Upper lobe of left lung (tissue), 6 donors: ENCODE results near the gene L1TD1. TPM values are rescaled to one million over a fixed set of nuclear protein-coding genes. Genes with fewer than 3 reads are reported as not detected.
"Not testable (repeated sequence)": the region's sequence is repeated elsewhere in the genome, so short reads cannot be mapped to it uniquely, and the experiment has no call there.

Source experiments
- ATAC-seq, 2 donors: fragments of 200-7000 bp; cut with Tn5 transposase; one replicate each; pipeline ENCODE4 v1.9.1; 2022; ENCODE audit warnings: mild to moderate bottlenecking in 2 of 2, moderate library complexity in 2 of 2; ENCODE audit not compliant: low FRiP score in 2 of 2
- DNase-seq, 2 donors: peaks; one replicate each; pipeline ENCODE4 v3.0.0-alpha.2; 2019 to 2020
- H3K27ac ChIP-seq, 4 donors: fragments of 200-600 bp; sonication (generic); one replicate each; pipeline ENCODE4 v1.5.1; 2016 to 2019
- H3K27me3 ChIP-seq, 4 donors: fragments of 200-600 bp; sonication (generic); one replicate each; pipeline ENCODE4 v1.5.1; 2017 to 2019
- H3K36me3 ChIP-seq, 4 donors: fragments of 200-600 bp; sonication (generic); one replicate each; pipeline ENCODE4 v1.5.1; 2016 to 2019
- H3K4me1 ChIP-seq, 4 donors: fragments of 200-600 bp; sonication (generic); one replicate each; pipeline ENCODE4 v1.5.1; 2018 to 2019
- H3K4me3 ChIP-seq, 4 donors: fragments of 200-600 bp; sonication (generic); one replicate each; pipeline ENCODE4 v1.5.1; 2017 to 2019; ENCODE audit warnings: mild to moderate bottlenecking in 2 of 4, moderate library complexity in 1 of 4
- H3K9me3 ChIP-seq, 4 donors: fragments of 200-600 bp; sonication (generic); one replicate each; pipeline ENCODE4 v1.5.1; 2018 to 2019
- EP300 ChIP-seq, 4 donors: sonication (generic); formaldehyde crosslinking; IDR thresholded peaks; one replicate each; pipeline ENCODE4 v1.5.1; 2017; ENCODE audit warnings: antibody characterized with exemption in 4 of 4, control low read depth in 2 of 4
- POLR2A ChIP-seq, 4 donors: fragments of 450-650 bp; IDR thresholded peaks; one replicate each; pipeline ENCODE4 v1.5.1; 2016 to 2017; ENCODE audit warnings: antibody characterized with exemption in 4 of 4, mild to moderate bottlenecking in 2 of 4
- POLR2AphosphoS5 ChIP-seq, 2 donors: sonication (generic); formaldehyde crosslinking; IDR thresholded peaks; one replicate each; pipeline ENCODE4 v1.5.1; 2017; ENCODE audit warnings: antibody characterized with exemption in 2 of 2
- WGBS, 2 donors: methylation state at CpG; one replicate each; pipeline ENCODE4 v1.1.5; 2017 to 2018; 5-methylcytosine and 5-hydroxymethylcytosine counted together
- total RNA-seq, 6 donors: library from RNA; depleted of rRNA in 4 of 6; stranded (reverse); fragments of >200 nt in 4 of 6; gene quantifications; one replicate each; pipeline versions ENCODE4 v1.1.0 to v1.2.1, GENCODE V29; 2016 to 2021
- TF ChIP-seq, protein P1 (sequence below), 6 experiments: fragments of 450-650 bp in 4 of 6; fragments of 200-600 bp in 2 of 6; sonication (generic) in 2 of 6; IDR thresholded peaks; one replicate each; pipeline ENCODE4 v1.5.1; 2016 to 2019; ENCODE audit warnings: antibody characterized with exemption in 6 of 6
- donor health status: DM: no; HTN: no; CAD: no; lungs with moderate emphysema.
- donor health status: DM: no; HTN: yes; CAD: no; lungs with severe emphysema.

L1TD1 gene, protein sequence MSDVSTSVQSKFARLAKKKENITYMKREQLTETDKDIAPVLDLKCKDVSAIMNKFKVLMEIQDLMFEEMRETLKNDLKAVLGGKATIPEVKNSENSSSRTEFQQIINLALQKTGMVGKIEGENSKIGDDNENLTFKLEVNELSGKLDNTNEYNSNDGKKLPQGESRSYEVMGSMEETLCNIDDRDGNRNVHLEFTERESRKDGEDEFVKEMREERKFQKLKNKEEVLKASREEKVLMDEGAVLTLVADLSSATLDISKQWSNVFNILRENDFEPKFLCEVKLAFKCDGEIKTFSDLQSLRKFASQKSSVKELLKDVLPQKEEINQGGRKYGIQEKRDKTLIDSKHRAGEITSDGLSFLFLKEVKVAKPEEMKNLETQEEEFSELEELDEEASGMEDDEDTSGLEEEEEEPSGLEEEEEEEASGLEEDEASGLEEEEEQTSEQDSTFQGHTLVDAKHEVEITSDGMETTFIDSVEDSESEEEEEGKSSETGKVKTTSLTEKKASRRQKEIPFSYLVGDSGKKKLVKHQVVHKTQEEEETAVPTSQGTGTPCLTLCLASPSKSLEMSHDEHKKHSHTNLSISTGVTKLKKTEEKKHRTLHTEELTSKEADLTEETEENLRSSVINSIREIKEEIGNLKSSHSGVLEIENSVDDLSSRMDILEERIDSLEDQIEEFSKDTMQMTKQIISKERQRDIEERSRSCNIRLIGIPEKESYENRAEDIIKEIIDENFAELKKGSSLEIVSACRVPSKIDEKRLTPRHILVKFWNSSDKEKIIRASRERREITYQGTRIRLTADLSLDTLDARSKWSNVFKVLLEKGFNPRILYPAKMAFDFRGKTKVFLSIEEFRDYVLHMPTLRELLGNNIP
- under 1 TPM; under 0.01 to 0.71 (median 0.47) TPM for total RNA-seq

DNA sequence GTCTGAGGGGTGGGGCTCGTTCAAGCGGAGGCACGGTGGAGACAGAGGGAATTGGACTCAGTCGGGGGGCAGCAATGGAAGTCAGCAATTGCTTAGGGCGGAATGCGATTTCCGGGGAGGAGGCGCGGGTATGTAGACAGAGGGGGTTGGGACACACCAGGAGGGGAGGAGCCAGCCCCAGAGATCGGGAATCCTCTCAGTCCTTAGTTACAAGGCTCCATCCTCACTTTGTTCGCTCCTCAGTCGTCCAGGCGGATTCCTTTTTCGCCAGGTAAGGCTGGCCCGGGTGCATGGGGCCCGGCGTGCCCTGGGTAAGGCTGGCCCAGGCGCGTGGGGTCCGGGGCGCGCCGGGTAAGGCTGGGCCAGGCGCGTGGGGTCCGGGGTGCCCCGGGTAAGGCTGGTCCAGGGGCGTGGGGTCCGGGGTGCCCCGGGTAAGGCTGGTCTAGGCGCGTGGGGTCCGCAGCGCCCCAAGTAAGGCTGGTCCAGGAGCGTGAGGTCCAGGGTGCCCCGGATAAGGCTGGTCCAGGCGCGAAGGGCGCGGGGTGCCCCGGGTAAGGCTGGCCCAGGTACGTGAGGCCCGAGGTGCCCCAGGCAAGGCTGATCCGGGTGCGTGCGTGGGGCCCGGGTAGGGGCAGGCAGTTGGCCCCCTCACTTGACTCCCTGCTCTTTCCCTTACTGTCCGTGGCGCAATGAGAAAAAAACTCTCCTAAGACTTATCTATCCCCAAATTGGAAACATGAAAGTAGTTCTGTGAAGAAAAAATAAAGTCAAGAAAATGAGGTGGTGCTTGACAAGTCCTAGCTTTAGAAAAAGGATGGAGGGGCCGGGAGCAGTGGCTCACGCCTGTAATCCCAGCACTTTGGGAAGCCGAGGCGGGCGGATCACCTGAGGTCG is at the start of gene L1TD1:
TSS of gene L1TD1 (plus strand) at position 199 of the 894 bp plus-strand sequence. CDS start 11,780 bp downstream, outside the sequence.
- Histone ChIP-seq H3K27me3 (peaks cover 0 to 11% (median 3%) of the 10 kb centered on the region in 4 donors), H3K27ac (peak within 1 kb of the TSS in 1 of 4 donors; percentile 10), H3K4me3 (peak within 1 kb of the TSS; percentile 4 to 44 (median 32)), H3K4me1 (peaks cover 0 to 8% (median 1%) of the 10 kb centered on the region in 4 donors), H3K36me3 (no peaks in the 10 kb centered on the region), H3K9me3 (no peaks in the 10 kb centered on the region)
- WGBS, 2 donors: 16 to 17% methylated on average over 29 to 44 of the region's 55 CpGs
- TF ChIP-seq, protein P1, sequence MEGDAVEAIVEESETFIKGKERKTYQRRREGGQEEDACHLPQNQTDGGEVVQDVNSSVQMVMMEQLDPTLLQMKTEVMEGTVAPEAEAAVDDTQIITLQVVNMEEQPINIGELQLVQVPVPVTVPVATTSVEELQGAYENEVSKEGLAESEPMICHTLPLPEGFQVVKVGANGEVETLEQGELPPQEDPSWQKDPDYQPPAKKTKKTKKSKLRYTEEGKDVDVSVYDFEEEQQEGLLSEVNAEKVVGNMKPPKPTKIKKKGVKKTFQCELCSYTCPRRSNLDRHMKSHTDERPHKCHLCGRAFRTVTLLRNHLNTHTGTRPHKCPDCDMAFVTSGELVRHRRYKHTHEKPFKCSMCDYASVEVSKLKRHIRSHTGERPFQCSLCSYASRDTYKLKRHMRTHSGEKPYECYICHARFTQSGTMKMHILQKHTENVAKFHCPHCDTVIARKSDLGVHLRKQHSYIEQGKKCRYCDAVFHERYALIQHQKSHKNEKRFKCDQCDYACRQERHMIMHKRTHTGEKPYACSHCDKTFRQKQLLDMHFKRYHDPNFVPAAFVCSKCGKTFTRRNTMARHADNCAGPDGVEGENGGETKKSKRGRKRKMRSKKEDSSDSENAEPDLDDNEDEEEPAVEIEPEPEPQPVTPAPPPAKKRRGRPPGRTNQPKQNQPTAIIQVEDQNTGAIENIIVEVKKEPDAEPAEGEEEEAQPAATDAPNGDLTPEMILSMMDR (IDR thresholded peaks at IDR 0.05): no peak
- no peak for TF ChIP-seq EP300 (IDR thresholded peaks at IDR 0.05)
- DNase-seq (peak in 1 of 2 donors; percentile 83), ATAC-seq (peak; percentile 47 to 52)

DNA sequence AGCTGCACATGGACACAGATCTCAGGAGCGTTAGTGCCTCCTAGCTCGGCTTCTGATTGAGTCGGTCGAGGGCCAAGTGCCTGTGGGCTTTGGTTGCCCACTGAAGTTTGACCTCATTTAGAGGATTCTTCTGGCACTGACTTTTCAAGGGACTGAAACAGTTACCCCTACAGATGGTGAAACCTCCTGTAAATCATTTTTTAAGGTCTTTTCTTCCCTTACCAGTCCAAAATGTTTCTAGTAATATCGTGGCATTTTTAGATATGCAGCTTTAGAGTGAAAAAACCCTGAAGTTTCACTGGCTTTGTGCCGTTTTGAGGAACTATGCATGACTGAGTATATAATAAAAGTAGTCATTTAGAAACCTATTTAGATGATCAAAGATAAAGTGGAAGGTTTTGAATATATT is 34.7 kb upstream of the L1TD1 start:
- 85 to 89% methylated on average over 6 of the region's 6 CpGs for WGBS, 2 donors
- no peaks in the 10 kb centered on the region for H3K9me3 ChIP-seq
- H3K36me3 ChIP-seq: peaks cover 0 to 3% (median 0%) of the 10 kb centered on the region in 4 donors
- no peak overlapping the region for H3K27ac ChIP-seq
- TF ChIP-seq, protein P1 (IDR thresholded peaks at IDR 0.05): no peak
- TF ChIP-seq POLR2AphosphoS5 (IDR thresholded peaks at IDR 0.05) (no peak), POLR2A (IDR thresholded peaks at IDR 0.05) (no peak), EP300 (IDR thresholded peaks at IDR 0.05) (no peak)
- no peaks in the 10 kb centered on the region for H3K4me1 ChIP-seq
- DNase-seq (no peak), ATAC-seq (no peak)
- no peak overlapping the region for H3K4me3 ChIP-seq
- no peaks in the 10 kb centered on the region for H3K27me3 ChIP-seq

DNA sequence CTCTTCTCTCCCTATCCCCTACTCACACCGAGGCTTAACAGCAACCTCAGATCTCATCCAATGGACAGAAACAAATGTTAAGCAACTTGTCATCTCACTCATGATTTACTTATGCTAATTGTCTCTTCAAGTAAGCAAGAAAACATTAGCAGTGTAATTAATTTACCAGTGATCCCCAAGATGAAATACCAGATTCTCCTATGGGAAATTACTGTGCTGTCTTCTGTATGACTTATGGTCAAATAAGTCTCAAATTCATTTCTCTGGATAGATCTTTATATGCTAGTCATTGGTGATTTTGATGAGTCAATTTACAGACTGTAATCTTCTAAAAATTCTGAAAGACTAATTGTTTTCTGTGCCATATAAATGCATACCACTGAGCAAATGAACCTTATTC is 32.9 kb upstream of the L1TD1 start:
- H3K4me3 ChIP-seq: no peak overlapping the region
- no peaks in the 10 kb centered on the region for H3K9me3 ChIP-seq
- no peaks in the 10 kb centered on the region for H3K4me1 ChIP-seq
- no peak overlapping the region for H3K27ac ChIP-seq
- WGBS, 2 donors: 90 to 100% methylated on average over 1 of the region's 1 CpG
- H3K27me3 ChIP-seq: no peaks in the 10 kb centered on the region
- DNase-seq (no peak), ATAC-seq (no peak)
- peaks cover 0 to 3% (median 0%) of the 10 kb centered on the region in 4 donors for H3K36me3 ChIP-seq
- no peak for TF ChIP-seq POLR2AphosphoS5 (IDR thresholded peaks at IDR 0.05)
- TF ChIP-seq, protein P1 (IDR thresholded peaks at IDR 0.05): no peak
- no peak for TF ChIP-seq POLR2A (IDR thresholded peaks at IDR 0.05)
- TF ChIP-seq EP300 (IDR thresholded peaks at IDR 0.05): no peak

DNA sequence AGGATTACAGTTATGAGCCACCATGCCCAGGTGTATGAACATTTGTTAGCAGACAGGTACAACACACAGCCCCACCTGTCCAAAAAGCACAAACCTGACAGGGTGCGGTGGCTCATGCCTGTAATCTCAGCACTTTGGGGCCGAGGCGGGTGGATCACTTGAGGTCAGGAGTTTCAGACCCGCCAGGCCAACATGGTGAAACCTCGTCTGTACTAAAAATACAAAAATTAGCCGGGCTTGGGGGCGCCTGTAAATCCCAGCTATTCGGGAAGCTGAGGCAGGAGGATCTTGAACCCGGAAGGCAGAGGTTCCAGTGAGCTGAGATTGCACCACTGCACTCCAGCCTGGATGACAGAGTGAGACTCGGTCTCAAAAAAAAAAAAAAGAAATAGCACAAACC is 24.3 kb upstream of the L1TD1 start:
- not testable (repeated sequence) for H3K9me3 ChIP-seq, ATAC-seq, H3K27me3 ChIP-seq, H3K36me3 ChIP-seq, H3K27ac ChIP-seq, H3K4me1 ChIP-seq, DNase-seq, H3K4me3 ChIP-seq
- WGBS, 2 donors: 71 to 73% methylated on average over 10 of the region's 10 CpGs
